Measurements from ENCODE around the gene TSPAN4.

- TF ChIP-seq CTCF (IDR thresholded peaks at IDR 0.05) = no peak
- TF ChIP-seq POLR2A (IDR thresholded peaks at IDR 0.05) = no peak
- TF ChIP-seq POLR2AphosphoS5 (IDR thresholded peaks at IDR 0.05) = no peak
These were observed 7.5 kb downstream of the TSPAN4 start for GRCh38 chr11:849951-850774.
